Measurements from ENCODE around the gene SMCO4. TPM values are rescaled to one million over a fixed set of nuclear protein-coding genes. Genes with fewer than 3 reads are reported as not detected.

SMCO4 gene
- total RNA-seq, 1 experiment from 2014 or later, result 50.1 TPM

DNA sequence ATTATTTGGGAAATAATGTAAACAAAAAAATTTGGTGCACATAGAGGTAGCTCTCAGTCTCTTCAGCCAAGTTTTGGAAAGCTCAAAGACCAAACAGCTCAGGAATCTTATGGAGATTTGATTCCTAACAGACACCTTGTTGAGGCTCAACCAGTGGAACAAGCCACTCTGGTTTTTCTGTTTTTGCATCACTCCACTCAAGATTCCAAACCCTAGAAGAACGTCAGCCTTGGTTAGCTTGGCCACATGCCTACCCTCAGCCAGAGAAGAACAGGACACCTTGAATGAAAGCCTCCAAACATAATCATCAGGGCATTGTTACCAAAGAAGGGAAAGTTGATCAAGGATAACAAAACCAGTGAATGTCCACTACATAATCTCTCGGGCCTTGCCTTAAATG, 3.8 kb upstream of the SMCO4 start:
- no peaks in the 10 kb centered on the region for H3K27me3 Mint-ChIP-seq (ENCODE audit: low read depth)
- CTCF ChIA-PET, result interaction anchor here (0.9 kb wide), 1 partner anchor 68 kb away, joined by 3 read pairs; no protein-coding TSS in a partner anchor
- H3K4me3 Mint-ChIP-seq, result no peak overlapping the region
- ATAC-seq (no peak), DNase-seq (ENCODE audit: low spot score) (no peak)
- TF ChIP-seq ETV6 (CRISPR knock-in tag; IDR thresholded peaks at IDR 0.05), result no peak
- TF ChIP-seq GRHL2 (CRISPR knock-in tag; IDR thresholded peaks at IDR 0.05; ENCODE audit: insufficient replicate concordance, severe bottlenecking), result no peak
- TF ChIP-seq, protein P1, sequence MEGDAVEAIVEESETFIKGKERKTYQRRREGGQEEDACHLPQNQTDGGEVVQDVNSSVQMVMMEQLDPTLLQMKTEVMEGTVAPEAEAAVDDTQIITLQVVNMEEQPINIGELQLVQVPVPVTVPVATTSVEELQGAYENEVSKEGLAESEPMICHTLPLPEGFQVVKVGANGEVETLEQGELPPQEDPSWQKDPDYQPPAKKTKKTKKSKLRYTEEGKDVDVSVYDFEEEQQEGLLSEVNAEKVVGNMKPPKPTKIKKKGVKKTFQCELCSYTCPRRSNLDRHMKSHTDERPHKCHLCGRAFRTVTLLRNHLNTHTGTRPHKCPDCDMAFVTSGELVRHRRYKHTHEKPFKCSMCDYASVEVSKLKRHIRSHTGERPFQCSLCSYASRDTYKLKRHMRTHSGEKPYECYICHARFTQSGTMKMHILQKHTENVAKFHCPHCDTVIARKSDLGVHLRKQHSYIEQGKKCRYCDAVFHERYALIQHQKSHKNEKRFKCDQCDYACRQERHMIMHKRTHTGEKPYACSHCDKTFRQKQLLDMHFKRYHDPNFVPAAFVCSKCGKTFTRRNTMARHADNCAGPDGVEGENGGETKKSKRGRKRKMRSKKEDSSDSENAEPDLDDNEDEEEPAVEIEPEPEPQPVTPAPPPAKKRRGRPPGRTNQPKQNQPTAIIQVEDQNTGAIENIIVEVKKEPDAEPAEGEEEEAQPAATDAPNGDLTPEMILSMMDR (IDR thresholded peaks at IDR 0.05), result no peak
- no peak for TF ChIP-seq ZNF512 (CRISPR knock-in tag; IDR thresholded peaks at IDR 0.05; ENCODE audit: borderline replicate concordance)
- TF ChIP-seq SP1 (CRISPR knock-in tag; conservative IDR thresholded peaks at IDR 0.05), result no peak
- no peaks in the 10 kb centered on the region for H3K9me3 Mint-ChIP-seq
- H3K4me1 Mint-ChIP-seq, result peaks cover 40% of the 10 kb centered on the region
- no peak overlapping the region for H3K27ac Mint-ChIP-seq
- POLR2A ChIA-PET, result no interaction called here
- H3K36me3 Mint-ChIP-seq, result no peaks in the 10 kb centered on the region

- Mint-ChIP-seq H3K4me1 (peaks cover 54% of the 10 kb centered on the region), H3K27me3 (ENCODE audit: low read depth) (no peaks in the 10 kb centered on the region), H3K36me3 (no peaks in the 10 kb centered on the region), H3K9me3 (no peaks in the 10 kb centered on the region), H3K4me3 (no peak overlapping the region), H3K27ac (no peak overlapping the region)
- ATAC-seq (no peak), DNase-seq (ENCODE audit: low spot score) (no peak)
- ChIA-PET CTCF (interaction anchor here (0.6 to 1.4 kb wide), 4 partner anchors 9 to 456 kb away, joined by 3 to 5 read pairs (median 4); no protein-coding TSS in a partner anchor), POLR2A (no interaction called here)
- TF ChIP-seq, protein P2, sequence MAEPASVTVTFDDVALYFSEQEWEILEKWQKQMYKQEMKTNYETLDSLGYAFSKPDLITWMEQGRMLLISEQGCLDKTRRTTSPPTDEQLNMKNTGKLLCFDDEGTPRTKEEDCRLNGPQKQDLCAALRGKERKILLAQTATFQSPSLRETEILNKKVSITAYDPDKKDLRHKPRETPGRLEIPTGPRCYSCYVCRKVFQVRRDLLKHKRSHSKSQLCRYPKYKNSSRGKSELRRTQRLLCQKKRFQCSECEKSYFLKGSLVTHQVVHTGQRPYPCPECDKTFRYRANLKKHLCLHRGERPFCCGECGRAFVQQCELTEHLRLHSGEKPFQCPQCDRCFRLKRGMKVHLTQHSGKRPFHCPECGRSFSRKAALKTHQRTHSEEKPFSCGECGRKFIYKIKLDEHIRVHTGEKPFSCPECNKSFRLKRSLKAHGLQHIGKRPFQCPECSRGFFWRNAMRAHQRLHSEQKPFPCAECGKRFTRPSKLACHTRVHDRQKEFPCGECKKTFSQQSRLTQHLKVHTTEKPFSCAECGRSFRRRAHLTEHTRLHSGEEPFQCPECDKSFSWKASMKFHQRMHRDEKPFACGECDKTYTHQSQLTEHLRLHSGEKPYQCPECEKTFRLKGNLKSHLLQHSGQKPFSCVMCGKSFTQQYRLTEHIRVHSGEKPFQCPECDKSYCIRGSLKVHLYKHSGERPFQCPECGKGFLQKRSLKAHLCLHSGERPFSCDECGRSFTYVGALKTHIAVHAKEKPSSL (CRISPR knock-in tag; conservative IDR thresholded peaks at IDR 0.05), result no peak
- TF ChIP-seq CBFB (CRISPR knock-in tag; IDR thresholded peaks at IDR 0.05; ENCODE audit: low read depth) (no peak), NFYB (CRISPR knock-in tag; conservative IDR thresholded peaks at IDR 0.05; ENCODE audit: low read depth) (no peak), HMGXB4 (CRISPR knock-in tag; IDR thresholded peaks at IDR 0.05) (no peak), MXD4 (CRISPR knock-in tag; IDR thresholded peaks at IDR 0.05; ENCODE audit: borderline replicate concordance) (no peak), ETV6 (CRISPR knock-in tag; IDR thresholded peaks at IDR 0.05) (no peak), IRF2 (CRISPR knock-in tag; IDR thresholded peaks at IDR 0.05; ENCODE audit: borderline replicate concordance, low read depth) (no peak), PRRX2 (CRISPR knock-in tag; IDR thresholded peaks at IDR 0.05) (no peak)
- TF ChIP-seq, protein P3, sequence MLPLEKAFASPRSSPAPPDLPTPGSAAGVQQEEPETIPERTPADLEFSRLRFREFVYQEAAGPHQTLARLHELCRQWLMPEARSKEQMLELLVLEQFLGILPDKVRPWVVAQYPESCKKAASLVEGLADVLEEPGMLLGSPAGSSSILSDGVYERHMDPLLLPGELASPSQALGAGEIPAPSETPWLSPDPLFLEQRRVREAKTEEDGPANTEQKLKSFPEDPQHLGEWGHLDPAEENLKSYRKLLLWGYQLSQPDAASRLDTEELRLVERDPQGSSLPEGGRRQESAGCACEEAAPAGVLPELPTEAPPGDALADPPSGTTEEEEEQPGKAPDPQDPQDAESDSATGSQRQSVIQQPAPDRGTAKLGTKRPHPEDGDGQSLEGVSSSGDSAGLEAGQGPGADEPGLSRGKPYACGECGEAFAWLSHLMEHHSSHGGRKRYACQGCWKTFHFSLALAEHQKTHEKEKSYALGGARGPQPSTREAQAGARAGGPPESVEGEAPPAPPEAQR (CRISPR knock-in tag; IDR thresholded peaks at IDR 0.05), result no peak
Measured at GRCh38 chr11:93545566-93545965, 2.4 kb upstream of the SMCO4 start.

All from WTC11 (cell line).